ENCODE data around the gene ITIH5.
A peak's percentile ranks its signal among the peaks of the same experiment; 100 is the strongest.
"Not testable (repeated sequence)": the region's sequence is repeated elsewhere in the genome, so short reads cannot be mapped to it uniquely, and the experiment has no call there.

The ITIH5 gene

DNA sequence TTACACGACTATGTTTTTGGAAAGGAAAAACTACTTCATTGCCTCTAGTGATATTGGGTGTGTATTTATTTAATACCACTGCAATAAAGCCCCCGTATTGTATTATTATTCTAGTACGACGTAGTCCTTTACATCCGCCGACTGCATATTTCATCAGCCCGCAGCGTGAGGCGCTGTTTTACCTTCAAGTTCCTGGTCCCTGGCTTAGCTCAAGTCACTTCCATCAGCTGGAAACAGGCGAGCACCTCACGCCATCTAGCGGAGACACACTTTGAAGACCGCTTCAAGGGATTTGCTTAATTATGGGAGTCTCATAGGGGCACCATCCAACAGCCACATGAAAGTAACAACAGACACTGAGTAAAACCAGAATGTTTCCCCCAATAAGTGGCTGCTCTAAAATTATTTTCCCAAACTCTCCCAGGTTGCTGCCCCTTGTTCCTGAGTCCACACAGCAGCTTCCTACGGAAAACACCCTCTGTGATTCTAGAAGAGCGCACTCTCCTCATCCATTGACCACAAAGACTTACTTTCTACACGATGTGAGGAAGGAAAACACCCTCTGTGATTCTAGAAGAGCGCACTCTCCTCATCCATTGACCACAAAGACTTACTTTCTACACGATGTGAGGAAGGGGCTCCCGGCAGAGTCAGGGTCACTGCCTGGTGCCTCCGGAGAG lies 20.6 kb upstream of the ITIH5 start:
- DNase-seq: peak; percentile 81

DNA sequence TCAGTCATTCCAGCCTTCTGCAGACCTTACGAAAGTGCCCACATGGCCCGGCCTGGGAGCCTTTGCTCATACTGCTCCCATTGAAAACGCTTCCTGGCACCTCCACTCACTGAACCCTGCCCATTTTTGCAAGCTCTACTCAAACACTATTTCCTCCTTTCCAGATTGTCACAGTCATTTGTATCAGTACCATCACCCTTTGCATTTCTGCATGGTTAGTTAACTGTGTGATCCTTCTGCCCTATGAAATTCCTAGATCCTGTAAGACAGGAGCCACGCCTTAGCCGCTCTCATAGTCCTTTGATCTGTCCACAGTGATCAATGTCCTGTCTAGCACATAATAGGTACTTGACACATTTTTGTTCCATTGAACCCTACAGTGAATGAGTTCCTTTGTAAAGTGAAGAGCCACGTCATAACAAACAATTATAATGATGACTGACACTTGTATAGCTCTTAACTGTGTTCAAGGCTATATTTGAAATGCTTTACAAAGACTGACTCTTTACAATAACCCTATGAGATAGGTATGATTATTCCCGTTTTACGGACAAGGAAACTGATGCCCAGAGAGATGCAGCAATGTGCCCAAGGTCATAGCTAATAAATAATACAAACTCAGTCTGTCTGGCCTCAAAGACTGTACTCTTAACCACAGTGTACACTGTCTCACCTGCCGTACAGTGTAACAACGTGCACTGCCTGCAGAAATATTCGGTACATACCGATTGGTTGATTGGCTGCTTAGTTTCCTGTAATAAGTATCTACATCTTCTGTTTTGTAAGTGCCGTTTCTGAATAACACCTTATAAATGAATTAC lies 19.8 kb upstream of the ITIH5 start:
- DNase-seq: no peak

- not testable (repeated sequence) for DNase-seq
Measured at GRCh38 chr10:7680078-7680477, 13.3 kb upstream of the ITIH5 start.

DNA sequence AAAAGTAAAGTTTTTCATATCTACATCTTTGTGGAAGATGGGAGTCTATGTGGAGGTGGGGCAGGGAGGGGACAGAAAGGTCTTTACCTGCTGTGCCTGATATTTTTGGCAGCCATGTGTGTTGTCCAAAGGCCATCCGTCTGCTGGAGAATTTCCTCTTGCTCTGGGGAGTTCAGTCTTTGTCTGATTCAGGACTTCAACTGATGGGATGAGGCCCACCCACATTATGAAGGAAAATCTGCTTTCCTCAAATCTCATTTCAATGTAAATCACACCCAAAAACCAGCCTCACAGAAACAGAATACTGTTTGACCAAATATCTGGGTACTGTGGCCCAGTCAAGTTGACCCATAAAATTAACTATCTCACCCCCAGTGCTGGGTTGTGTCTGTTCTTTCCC lies 12.5 kb upstream of the ITIH5 start:
- no peak for DNase-seq

- no peak for DNase-seq
Measured at GRCh38 chr10:7672341-7673134, 5.8 kb upstream of the ITIH5 start.

- no peak for DNase-seq
Measured at GRCh38 chr10:7670157-7670556, 3.4 kb upstream of the ITIH5 start.

DNA sequence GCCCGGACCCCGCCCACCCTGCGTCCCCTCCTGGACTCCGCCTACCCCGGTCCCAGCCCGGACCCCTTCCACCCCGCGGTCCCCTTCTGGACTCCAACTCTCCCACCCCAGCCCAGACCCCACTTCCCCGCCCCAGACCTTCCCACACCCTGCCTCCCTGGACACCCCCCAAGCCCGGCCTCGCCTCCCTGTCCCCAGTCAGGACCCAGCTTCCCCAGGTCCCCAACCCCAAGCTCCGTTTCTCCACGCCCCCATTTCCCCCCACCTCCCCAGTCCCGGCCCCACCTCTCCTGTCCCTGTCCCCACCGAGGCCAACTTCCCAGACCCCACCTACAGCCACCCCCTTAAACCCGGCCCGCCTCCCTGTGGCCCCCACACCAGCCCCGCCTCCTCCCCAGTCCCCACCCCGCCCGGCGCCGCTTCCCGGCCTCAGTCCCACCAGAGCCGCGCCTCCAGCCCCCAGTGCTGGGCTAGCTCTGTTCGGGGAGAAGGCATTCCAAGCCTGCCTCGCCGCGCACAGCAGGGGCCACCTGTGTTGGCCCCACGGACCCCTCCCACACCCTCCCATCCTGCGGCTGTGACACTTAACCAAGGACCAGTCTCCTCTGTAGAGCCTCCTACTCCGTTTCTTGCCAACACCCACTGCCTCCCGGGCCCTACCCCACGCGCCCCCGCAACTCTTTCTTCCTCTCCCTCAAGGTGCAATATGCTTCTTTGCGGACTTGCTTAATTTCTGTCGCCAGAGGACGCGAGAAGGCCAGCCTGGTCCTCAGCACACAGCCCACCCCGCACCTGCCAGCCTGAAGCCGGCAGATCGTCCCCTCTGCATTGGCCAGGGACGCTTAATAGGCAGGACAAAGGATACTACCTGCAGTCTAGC lies 736 bp upstream of the ITIH5 start:
- DNase-seq: peak; percentile 7

DNA sequence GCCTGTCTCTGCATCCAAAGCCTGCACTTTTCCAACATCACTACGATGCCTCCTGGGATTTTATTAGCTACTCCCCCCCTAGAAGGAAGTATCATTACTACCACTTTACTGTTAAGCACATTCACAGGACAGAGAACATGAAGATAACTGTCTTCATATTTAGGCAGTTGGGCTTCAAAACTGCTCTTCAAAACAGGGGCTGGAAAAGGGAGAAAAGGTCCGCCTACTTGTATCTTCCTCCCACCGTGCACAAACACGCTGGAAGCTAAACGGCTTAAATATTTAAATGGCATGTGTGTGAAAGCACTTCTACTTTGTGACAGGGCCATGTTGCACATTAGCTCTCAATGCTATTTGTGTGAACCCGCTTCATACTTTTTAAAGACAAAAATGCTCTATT lies 999 bp downstream of the ITIH5 start:
- no peak for DNase-seq

DNA sequence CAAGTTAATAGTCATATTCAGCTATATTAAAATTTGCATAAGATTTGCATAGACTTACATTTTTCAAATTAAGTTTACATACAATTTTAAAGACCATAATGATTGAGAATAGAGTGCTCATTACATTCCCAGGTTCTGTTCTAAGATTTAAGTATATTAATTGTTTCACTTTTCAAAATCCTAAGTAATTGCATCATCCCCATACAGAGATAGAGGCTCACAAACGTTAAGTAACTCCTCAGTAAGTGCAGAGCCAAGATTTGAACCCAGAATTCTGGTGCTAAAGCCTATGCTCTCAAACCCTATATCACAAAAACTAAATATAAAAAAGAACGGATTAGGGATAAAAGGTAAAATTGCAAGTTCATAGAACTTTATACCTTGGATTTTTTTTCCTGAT lies 2.1 kb downstream of the ITIH5 start:
- no peak for DNase-seq

DNA sequence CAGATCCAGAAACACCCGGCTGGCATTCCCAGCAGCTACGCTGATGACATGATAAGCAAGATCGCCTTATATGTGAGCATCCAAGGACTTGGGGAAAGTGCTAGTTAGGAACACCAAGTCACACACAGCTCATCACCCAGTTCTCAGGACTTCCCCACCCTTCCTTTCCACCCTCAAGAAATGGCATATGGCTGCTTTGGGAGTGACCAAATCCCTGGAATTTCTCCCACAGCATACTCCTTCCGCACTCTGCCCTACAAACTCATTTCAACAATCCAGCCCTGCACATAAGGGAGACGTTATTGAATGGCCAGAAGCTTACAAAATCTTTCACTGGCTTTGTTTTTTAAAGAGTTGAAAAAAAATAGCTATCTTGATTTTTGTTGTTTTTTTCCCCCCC lies 4.2 kb downstream of the ITIH5 start:
- no peak for DNase-seq

DNA sequence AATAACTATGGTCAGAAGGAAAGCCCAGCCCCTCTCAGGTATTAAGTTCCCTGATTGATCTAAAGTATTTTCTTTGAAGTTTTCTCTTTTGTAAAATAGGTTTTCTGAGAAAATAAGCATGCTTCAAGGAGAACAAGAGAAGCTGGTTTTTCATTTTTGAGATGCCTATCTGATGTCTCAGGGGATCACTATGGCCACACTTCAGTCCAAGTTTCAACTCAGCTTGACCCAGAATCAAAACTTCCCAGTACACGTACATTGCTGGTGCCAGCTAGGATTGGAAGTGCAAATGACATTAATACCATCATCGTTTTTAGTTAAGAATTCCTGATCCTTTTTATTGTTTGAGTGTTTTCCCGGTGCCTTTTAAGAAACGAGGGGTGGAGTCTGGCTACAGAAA lies 7.2 kb downstream of the ITIH5 start:
- DNase-seq: no peak

DNA sequence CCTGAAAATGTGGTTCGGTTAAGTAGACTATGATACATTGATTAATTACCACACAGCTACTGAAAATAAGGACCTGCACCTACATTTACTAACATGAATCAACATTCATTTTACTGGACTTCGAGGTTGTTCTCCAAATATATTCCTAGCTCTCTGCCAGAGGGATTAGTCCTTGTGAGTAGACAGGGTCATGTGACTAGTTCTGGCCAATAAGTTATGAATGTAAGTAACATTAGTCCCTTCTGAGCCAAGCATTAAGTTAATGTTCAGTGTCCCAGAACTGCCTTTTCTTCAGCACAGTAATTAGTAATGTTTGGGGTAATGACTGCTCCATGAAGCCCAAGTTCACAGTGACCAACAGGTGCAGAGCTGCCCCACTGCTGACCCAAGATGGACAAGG lies 9.2 kb downstream of the ITIH5 start:
- no peak for DNase-seq

DNA sequence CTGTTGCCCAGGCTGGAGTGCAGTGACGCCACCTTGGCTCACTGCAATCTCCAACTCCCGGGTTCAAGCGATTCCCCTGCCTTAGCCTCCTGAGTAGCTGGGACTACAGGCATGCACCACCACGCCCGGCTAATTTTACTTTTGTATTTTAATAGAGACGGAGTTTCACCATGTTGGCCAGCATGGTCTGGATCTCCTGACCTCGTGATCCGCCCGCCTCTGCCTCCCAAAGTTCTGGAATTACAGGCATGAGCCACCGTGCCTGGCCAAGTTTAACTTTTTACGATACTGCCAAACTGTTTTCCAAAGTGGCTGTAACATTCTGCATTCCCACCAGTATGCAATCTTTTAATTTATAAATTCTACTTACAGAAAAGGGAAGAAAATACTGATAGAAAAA lies 9.7 kb downstream of the ITIH5 start:
- DNase-seq: not testable (repeated sequence)

DNA sequence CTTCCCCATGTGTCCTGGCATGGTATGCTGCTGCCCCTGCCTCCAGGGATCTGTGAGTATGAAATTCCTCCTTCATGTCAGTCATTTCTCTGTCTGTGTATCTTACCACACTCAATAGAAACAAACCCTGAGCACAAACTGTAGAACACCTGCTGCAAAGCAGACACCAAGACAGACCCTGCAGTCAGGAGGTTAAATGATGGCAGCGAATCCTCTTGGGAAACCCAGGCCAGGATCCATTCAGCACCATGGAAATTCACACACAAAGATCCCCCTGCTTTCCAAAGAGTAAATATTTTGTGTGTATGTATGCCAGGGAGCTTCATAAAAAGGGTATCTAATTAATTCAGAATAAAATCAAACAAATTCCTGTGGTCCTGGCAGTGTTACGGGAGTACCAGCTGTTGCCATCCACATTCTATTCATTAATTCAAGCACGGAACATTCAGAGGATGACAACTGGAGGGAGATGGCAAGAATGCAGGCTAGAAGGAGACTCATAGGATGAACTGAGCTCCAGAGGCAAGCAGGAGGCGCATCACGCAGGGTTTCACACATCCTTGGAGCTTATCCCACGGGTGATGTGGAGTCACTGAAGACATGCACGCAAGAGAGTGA lies 14.8 kb downstream of the ITIH5 start:
- no peak for DNase-seq

DNA sequence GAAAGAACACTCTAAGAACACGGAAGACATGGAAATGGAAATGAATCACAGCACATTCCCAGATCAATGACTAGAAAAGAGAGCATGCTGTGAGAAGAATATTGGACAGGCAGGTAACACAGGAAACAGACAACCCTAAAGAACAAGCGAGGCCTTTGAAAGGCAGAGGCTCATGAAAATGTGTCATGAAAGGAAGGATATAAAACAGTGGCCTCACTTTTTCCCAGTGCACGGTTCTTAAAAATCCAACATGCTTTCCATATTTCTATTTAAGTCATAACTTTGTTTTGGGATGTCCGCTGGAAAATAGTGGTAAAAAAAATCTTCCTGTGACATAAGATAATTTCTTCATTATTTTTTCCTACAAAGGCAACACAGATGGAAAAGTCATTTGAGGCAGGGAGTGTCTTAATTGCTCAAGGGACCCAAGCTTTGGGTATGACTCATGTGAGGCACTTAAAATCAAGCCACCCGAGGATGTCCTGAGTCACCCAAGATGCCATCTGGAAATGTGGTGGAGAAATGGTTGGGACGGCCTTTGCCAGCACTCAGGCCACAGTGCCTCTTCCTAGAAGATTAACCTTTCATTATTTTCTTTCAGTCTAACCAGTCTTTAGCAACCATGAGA lies 17.0 kb downstream of the ITIH5 start:
- DNase-seq: no peak

- DNase-seq: no peak
Measured at GRCh38 chr10:7647062-7647664, 19.6 kb downstream of the ITIH5 start.

DNA sequence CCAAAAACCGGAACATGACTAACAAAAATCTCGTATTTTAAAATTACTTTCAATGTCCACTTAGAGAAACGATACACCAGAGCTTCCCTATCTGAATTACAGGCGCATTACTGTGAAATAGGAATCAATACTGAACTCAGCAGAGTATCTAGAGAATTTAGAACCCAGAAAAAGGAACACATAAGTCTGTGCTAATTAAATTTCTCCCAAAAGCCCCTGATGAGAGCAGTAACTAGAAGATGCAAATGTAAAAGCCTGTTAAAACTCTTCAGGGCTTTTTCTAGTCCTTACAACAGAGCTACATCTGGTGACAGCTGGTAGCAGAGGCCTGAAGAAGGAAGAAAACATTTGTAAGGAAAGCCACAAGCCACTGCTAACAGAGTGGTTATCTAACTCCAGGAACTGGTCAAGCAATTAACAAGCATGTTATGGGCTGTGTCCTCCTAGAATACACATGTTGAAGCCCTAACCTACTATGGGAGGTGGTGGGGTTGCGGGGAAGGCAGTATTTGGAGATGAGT lies 24.2 kb downstream of the ITIH5 start:
- DNase-seq: no peak

GRCh38 chr10:7635408-7636125 lies 31.2 kb downstream of the ITIH5 start:
- no peak for DNase-seq

DNA sequence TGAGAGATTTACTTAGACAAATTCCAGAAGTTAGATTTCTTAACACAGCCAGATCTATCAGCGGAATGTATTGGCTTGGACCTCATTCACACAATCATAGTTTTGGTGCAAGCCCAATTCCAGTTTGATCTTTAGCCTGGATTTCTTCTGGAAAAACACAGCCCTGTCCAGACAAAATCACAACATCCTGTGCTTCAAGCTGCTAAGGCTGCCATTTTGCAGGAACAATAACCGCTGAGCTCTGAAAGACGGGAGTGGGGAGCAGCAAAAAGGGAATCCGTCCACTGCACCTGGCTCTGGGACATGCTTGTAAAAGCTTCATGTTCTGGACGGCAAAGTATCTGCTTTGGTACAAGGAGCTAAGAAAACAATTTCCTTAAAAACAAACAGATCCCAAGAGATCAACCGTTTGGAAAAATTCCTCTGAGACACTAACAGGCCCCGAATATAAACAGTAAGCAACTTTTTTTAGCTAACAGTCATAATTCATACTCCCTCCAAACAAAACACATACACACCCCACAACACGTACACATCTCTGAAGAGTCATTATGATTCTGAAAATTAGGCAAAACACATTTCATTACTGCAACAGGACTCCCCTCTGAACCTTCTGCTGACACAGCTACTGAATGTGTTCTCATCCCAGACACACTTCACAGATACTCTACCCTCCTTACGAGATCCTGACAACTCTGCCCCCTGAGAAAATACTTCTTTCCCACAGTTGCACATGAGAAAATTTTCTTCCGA lies 32.4 kb downstream of the ITIH5 start:
- no peak for DNase-seq

GRCh38 chr10:7626283-7626682 lies 40.5 kb downstream of the ITIH5 start:
- no peak for DNase-seq

All from CD4-positive, alpha-beta T cell treated with Interleukin-6 for 4 hours (primary cell).